Uterus (tissue), 2 donors: Measurements from ENCODE around the gene CFAP77.

Experiments used
- CTCF ChIP-seq, 4 experiments: fragments of 200-600 bp in 2 of 4; fragments of 450-650 bp in 2 of 4; sonication (generic) in 2 of 4; IDR thresholded peaks; one replicate each; pipeline ENCODE4 v1.5.1; 2016 to 2019; ENCODE audit warnings: antibody characterized with exemption in 4 of 4, mild to moderate bottlenecking in 2 of 4, moderate library complexity in 1 of 4
- POLR2A ChIP-seq, 2 donors: fragments of 450-650 bp; IDR thresholded peaks; one replicate each; pipeline ENCODE4 v1.6.1; 2016; ENCODE audit warnings: antibody characterized with exemption in 2 of 2, mild to moderate bottlenecking in 1 of 2, moderate library complexity in 1 of 2

GRCh38 chr9:132461971-132462370 is 52.0 kb downstream of the CFAP77 start:
- TF ChIP-seq POLR2A (IDR thresholded peaks at IDR 0.05) (no peak), CTCF (IDR thresholded peaks at IDR 0.05) (no peak)
